Measurements from ENCODE around the gene SPTBN1.

SPTBN1 gene

DNA sequence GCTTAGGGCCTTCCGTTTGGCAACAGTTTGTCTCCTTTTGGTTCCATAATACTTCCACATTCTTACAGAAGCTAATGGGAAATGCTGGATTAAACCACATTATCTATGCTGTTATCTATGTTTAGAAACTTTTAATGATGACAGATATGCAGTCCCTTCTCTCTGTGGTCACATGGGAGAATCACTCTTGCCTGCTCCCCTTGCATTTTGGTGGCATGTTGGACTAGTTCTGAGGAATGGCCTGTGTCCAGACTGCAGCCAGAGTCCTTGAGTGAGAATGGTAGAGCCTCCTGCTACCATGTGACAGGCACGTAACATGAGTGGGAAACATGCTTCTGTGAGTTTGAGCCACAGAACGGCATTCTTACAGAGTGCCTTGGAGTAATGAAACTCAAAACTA, 19.2 kb downstream of the SPTBN1 start:
- Histone ChIP-seq H3K4me1 (ENCODE audit: insufficient read depth, low read length) (no peaks in the 10 kb centered on the region), H3K4me2 (ENCODE audit: insufficient read depth, low read length) (no peak overlapping the region), H3K36me3 (ENCODE audit: insufficient read depth, low read length) (no peaks in the 10 kb centered on the region), H3K4me3 (ENCODE audit: low read depth in 1 of 2, low read length in 2 of 2) (no peak overlapping the region), H3K9me3 (ENCODE audit: insufficient read depth, low read length, severe bottlenecking) (no peaks in the 10 kb centered on the region), H3K79me2 (ENCODE audit: insufficient read depth, low read length) (no peaks in the 10 kb centered on the region), H4K20me1 (ENCODE audit: insufficient read depth, low read length) (no peaks in the 10 kb centered on the region), H3K9ac (ENCODE audit: low read depth, low read length) (no peak overlapping the region), H2AFZ (ENCODE audit: low read depth, low read length) (no peak overlapping the region), H3K27me3 (ENCODE audit: insufficient read depth, low read length, poor library complexity) (no peaks in the 10 kb centered on the region), H3K27ac (ENCODE audit: low read length) (no peak overlapping the region)
- ATAC-seq (ENCODE audit: insufficient read depth, low read depth) = no peak
- TF ChIP-seq EZH2 (IDR thresholded peaks at IDR 0.05; ENCODE audit: borderline replicate concordance, low read depth, low read length, severe bottlenecking) = no peak
- TF ChIP-seq, protein P1, sequence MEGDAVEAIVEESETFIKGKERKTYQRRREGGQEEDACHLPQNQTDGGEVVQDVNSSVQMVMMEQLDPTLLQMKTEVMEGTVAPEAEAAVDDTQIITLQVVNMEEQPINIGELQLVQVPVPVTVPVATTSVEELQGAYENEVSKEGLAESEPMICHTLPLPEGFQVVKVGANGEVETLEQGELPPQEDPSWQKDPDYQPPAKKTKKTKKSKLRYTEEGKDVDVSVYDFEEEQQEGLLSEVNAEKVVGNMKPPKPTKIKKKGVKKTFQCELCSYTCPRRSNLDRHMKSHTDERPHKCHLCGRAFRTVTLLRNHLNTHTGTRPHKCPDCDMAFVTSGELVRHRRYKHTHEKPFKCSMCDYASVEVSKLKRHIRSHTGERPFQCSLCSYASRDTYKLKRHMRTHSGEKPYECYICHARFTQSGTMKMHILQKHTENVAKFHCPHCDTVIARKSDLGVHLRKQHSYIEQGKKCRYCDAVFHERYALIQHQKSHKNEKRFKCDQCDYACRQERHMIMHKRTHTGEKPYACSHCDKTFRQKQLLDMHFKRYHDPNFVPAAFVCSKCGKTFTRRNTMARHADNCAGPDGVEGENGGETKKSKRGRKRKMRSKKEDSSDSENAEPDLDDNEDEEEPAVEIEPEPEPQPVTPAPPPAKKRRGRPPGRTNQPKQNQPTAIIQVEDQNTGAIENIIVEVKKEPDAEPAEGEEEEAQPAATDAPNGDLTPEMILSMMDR (IDR thresholded peaks at IDR 0.05; ENCODE audit: borderline replicate concordance, extremely low read depth, low read length, poor library complexity, severe bottlenecking) = no peak
- DNase-seq = no peak

DNA sequence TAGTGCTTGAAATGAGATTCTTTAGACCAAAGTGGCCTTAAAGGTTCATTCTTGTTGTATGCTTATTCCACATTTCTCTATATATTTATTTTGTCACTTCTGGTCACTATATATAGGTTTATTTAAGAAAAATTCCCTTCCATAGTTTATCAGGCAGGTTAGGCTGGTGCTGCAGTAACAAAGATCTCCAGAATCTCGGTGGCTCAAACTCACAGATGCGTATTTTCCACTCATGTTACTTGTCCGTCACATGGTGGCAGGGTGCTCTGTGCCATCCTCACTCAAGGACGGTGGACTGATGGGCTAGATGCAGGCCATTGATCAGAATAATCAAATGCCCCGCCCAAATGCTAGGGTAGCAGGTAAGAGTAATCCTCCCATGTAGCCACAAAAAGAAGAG, 19.8 kb downstream of the SPTBN1 start:
- no peak overlapping the region for H3K9ac ChIP-seq (ENCODE audit: low read depth, low read length)
- no peak overlapping the region for H3K4me3 ChIP-seq (ENCODE audit: low read depth in 1 of 2, low read length in 2 of 2)
- ATAC-seq (ENCODE audit: insufficient read depth, low read depth) (no peak), DNase-seq (no peak)
- no peaks in the 10 kb centered on the region for H3K79me2 ChIP-seq (ENCODE audit: insufficient read depth, low read length)
- H3K27me3 ChIP-seq (ENCODE audit: insufficient read depth, low read length, poor library complexity) = no peaks in the 10 kb centered on the region
- H3K4me1 ChIP-seq (ENCODE audit: insufficient read depth, low read length) = no peaks in the 10 kb centered on the region
- H3K9me3 ChIP-seq (ENCODE audit: insufficient read depth, low read length, severe bottlenecking) = no peaks in the 10 kb centered on the region
- TF ChIP-seq, protein P1 (IDR thresholded peaks at IDR 0.05; ENCODE audit: borderline replicate concordance, extremely low read depth, low read length, poor library complexity, severe bottlenecking) = no peak
- no peak for TF ChIP-seq EZH2 (IDR thresholded peaks at IDR 0.05; ENCODE audit: borderline replicate concordance, low read depth, low read length, severe bottlenecking)
- no peaks in the 10 kb centered on the region for H4K20me1 ChIP-seq (ENCODE audit: insufficient read depth, low read length)
- H3K4me2 ChIP-seq (ENCODE audit: insufficient read depth, low read length) = no peak overlapping the region
- no peak overlapping the region for H2AFZ ChIP-seq (ENCODE audit: low read depth, low read length)
- no peaks in the 10 kb centered on the region for H3K36me3 ChIP-seq (ENCODE audit: insufficient read depth, low read length)
- no peak overlapping the region for H3K27ac ChIP-seq (ENCODE audit: low read length)

DNA sequence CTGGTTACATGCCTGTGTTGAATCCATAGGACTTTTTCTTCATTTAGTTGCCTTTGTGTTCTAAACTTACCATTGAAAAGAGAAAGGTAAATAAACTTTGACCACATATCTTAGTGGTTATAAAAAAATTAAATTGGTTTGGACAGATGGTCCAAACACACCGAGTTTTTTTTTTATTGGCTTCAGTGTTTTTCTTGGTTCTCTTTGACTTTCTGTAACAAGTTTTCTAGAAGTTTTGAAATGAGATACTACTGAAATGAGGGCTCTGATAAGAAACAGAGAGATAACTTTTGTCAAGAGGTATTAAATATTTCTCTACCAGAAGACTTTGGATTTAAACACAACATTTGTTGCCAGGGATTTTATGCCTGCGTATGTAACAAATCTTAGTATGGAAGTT, 20.7 kb downstream of the SPTBN1 start:
- H2AFZ ChIP-seq (ENCODE audit: low read depth, low read length) = no peak overlapping the region
- H3K27me3 ChIP-seq (ENCODE audit: insufficient read depth, low read length, poor library complexity) = no peaks in the 10 kb centered on the region
- no peaks in the 10 kb centered on the region for H3K9me3 ChIP-seq (ENCODE audit: insufficient read depth, low read length, severe bottlenecking)
- ATAC-seq (ENCODE audit: insufficient read depth, low read depth) (no peak), DNase-seq (no peak)
- TF ChIP-seq EZH2 (IDR thresholded peaks at IDR 0.05; ENCODE audit: borderline replicate concordance, low read depth, low read length, severe bottlenecking) = no peak
- TF ChIP-seq, protein P1 (IDR thresholded peaks at IDR 0.05; ENCODE audit: borderline replicate concordance, extremely low read depth, low read length, poor library complexity, severe bottlenecking) = no peak
- no peak overlapping the region for H3K4me3 ChIP-seq (ENCODE audit: low read depth in 1 of 2, low read length in 2 of 2)
- H3K36me3 ChIP-seq (ENCODE audit: insufficient read depth, low read length) = no peaks in the 10 kb centered on the region
- H3K79me2 ChIP-seq (ENCODE audit: insufficient read depth, low read length) = no peaks in the 10 kb centered on the region
- H3K27ac ChIP-seq (ENCODE audit: low read length) = no peak overlapping the region
- H3K4me1 ChIP-seq (ENCODE audit: insufficient read depth, low read length) = no peaks in the 10 kb centered on the region
- no peak overlapping the region for H3K4me2 ChIP-seq (ENCODE audit: insufficient read depth, low read length)
- no peak overlapping the region for H3K9ac ChIP-seq (ENCODE audit: low read depth, low read length)
- no peaks in the 10 kb centered on the region for H4K20me1 ChIP-seq (ENCODE audit: insufficient read depth, low read length)

DNA sequence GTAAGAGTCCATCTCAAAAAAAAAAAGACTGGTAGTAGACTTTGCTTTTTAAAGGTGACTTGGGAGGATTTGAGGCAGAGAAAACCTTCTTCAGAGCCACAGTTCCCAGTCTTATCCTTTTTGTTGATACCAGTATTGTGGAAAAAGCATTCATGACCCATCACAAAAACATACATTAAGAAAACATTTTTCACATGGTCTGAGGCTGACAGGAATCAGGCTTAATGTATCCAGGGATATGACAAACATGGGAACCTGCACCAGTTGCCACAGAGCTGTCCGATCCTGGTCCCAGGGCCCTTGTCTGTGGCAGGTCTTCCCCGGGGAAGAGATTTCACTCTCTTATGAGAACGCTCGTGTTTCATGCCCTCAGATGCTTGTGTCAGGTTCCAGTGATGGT, 21.8 kb downstream of the SPTBN1 start:
- Histone ChIP-seq H3K4me2 (ENCODE audit: insufficient read depth, low read length) (no peak overlapping the region), H3K4me3 (ENCODE audit: low read depth in 1 of 2, low read length in 2 of 2) (no peak overlapping the region), H4K20me1 (ENCODE audit: insufficient read depth, low read length) (no peaks in the 10 kb centered on the region), H2AFZ (ENCODE audit: low read depth, low read length) (no peak overlapping the region), H3K36me3 (ENCODE audit: insufficient read depth, low read length) (no peaks in the 10 kb centered on the region), H3K9ac (ENCODE audit: low read depth, low read length) (no peak overlapping the region), H3K79me2 (ENCODE audit: insufficient read depth, low read length) (no peaks in the 10 kb centered on the region), H3K4me1 (ENCODE audit: insufficient read depth, low read length) (no peaks in the 10 kb centered on the region), H3K9me3 (ENCODE audit: insufficient read depth, low read length, severe bottlenecking) (no peaks in the 10 kb centered on the region), H3K27me3 (ENCODE audit: insufficient read depth, low read length, poor library complexity) (no peaks in the 10 kb centered on the region), H3K27ac (ENCODE audit: low read length) (no peak overlapping the region)
- DNase-seq (no peak), ATAC-seq (ENCODE audit: insufficient read depth, low read depth) (no peak)
- TF ChIP-seq, protein P1 (IDR thresholded peaks at IDR 0.05; ENCODE audit: borderline replicate concordance, extremely low read depth, low read length, poor library complexity, severe bottlenecking) = no peak
- TF ChIP-seq EZH2 (IDR thresholded peaks at IDR 0.05; ENCODE audit: borderline replicate concordance, low read depth, low read length, severe bottlenecking) = no peak

Data from DND-41 (cell line).